GM18498 (cell line): ENCODE measurements around the gene TAS2R42.
A peak's percentile ranks its signal among the peaks of the same experiment; 100 is the strongest.

Experiments used
- ATAC-seq: cut with Tn5 transposase; IDR thresholded peaks from one replicate; pipeline ENCODE4 v1.9.1; 2021; ENCODE audit warnings: mild to moderate bottlenecking, moderate library complexity; ENCODE audit not compliant: unreplicated experiment

Gene TAS2R42

GRCh38 chr12:11186837-11187236 lies at the start of gene TAS2R42:
TAS2R42 (minus strand) TSS chr12:11186937; CDS start chr12:11186937, 0 bp downstream.
- no peak for ATAC-seq

- ATAC-seq = no peak
Measured at GRCh38 chr12:11233532-11233931, 46.8 kb upstream of the TAS2R42 start.

- ATAC-seq = peak; percentile 79
Measured at GRCh38 chr12:11228296-11228879, 41.7 kb upstream of the TAS2R42 start.

DNA sequence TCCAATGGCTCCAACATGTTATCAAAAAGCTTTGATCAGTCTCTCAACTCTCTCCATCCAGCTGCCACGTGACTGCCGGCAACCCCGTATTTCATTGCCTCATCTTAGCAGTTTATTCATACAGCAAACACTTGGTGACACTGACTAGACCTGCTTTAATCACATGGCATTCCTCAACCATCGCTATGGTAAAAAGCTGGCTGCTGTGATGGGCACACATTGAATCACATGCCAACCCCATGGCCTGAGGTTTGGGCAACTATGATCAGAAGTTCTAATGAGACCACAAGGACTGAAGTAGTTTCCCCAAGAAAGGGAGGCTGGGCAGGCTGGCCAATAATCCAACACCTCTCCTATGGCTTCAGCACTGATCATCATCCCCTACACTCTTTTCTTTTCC lies 40.6 kb upstream of the TAS2R42 start:
- ATAC-seq = no peak

DNA sequence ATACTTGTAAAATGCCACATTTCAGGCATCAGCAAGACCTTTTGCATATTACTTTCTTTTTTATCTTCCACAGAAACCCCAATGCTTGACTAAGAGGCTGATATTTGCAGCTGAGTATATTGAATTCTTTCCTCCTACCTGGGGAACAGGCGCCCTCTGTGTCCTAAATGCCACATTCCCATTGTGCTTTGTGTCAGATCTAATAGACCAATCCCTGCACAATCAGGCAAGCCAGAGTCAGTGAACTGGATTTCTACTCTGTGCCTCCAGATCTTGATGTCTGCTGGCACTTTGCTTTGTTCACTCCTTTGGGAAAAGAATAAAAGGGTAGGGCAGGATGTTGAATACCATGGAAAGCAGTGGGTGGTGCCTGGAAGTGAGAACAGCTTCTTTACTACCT lies 22.4 kb upstream of the TAS2R42 start:
- ATAC-seq = no peak

GRCh38 chr12:11204173-11204572 lies 17.4 kb upstream of the TAS2R42 start:
- no peak for ATAC-seq

- ATAC-seq = no peak
Measured at GRCh38 chr12:11202811-11203210, 16.1 kb upstream of the TAS2R42 start.

- no peak for ATAC-seq
Measured at GRCh38 chr12:11183011-11183410, 3.7 kb downstream of the TAS2R42 start.

DNA sequence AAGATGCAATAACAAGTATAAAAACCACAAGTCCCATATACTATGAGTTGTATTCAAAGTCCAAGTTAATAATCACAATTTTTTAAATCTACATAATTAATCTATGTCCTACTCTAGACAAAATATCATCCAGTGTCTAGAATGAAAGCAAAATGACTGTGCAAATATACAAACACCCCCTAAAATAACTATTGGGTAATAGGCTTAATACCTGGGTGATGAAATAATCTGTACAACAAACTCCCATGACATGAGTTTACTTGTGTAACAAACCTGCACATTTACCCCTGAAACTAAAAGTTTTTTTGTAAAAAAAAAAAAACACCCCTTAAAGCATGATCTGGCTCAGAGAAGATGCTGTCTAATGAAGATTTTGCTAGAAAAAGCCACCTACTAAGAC lies 4.2 kb downstream of the TAS2R42 start:
- ATAC-seq = no peak

- no peak for ATAC-seq
Measured at GRCh38 chr12:11178250-11178649, 8.5 kb downstream of the TAS2R42 start.

DNA sequence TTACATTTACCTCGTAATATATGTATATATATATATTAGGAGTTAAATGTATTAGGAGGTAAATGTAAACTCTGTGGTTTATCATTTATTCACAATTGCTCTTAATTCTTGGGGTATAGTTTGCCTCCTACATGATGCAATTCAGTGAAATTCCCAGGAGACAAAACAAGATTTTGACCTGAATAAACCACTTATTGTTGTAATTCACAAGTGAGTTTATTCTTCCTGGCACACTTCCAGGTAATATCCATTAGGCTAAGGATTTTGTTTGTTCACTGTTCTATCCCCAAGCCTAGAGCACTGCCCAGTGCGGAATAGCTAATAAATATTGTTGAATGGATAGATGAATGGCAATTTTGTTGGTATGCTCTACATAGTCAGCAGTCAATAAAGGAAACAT lies 12.7 kb downstream of the TAS2R42 start:
- no peak for ATAC-seq

DNA sequence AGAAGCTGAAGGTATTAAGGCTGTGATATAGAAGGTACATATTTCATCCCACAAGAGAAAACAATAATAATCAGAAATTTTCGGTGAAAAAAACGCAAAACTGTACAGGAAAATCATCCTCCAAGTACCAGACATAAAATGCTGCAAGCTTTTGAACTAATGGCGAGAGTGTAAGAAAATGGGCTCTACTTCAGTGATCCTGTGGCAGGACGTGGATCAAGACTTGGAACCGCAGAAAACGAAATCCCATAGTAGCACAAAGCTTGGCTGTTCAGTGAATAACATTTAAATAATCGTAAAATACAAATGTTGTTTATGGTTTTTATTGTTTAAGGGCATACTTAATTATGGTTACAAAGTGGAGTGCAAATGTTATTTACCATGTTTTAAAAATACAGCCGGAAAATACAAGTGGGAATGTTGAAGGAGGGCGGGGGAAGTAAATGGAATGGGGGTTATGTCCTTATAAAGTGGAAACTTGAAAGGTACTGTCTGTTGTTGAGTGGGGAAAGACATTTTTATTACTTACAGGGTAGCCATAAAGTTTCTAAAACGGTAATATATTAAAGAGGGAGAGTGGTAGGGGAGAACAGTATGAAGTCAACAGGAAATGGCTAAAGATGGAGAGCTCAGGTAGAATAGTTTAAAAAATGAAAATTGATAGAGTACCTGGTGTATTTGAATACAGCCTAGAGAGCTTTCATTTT lies 14.6 kb downstream of the TAS2R42 start:
- ATAC-seq = no peak

GRCh38 chr12:11171145-11171968 lies 15.4 kb downstream of the TAS2R42 start, which contains the start of gene SMIM10L1:
SMIM10L1 (plus strand) TSS chr12:11171194; CDS start chr12:11171357, 163 bp downstream.
- ATAC-seq = peak; percentile 97

DNA sequence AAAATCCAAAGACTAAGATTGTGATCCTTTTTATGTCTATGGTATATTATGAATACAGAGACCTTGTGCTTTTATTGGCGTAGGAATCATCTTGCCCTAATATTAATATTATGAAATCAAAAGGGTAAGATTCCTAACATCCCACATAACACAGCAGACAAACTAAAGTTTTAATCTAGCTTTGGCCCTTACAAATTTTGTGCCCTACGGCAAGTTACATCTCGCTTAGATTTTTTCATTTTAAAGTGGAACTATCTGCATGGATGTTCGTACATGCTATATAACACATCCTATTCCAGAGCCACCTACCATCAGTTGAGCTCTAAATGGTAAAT lies 16.0 kb downstream of the TAS2R42 start:
- no peak for ATAC-seq

GRCh38 chr12:11166300-11166699 lies 20.4 kb downstream of the TAS2R42 start:
- ATAC-seq = no peak

- no peak for ATAC-seq
Measured at GRCh38 chr12:11164384-11164783, 22.4 kb downstream of the TAS2R42 start.

GRCh38 chr12:11162502-11162901 lies 24.2 kb downstream of the TAS2R42 start:
- no peak for ATAC-seq

DNA sequence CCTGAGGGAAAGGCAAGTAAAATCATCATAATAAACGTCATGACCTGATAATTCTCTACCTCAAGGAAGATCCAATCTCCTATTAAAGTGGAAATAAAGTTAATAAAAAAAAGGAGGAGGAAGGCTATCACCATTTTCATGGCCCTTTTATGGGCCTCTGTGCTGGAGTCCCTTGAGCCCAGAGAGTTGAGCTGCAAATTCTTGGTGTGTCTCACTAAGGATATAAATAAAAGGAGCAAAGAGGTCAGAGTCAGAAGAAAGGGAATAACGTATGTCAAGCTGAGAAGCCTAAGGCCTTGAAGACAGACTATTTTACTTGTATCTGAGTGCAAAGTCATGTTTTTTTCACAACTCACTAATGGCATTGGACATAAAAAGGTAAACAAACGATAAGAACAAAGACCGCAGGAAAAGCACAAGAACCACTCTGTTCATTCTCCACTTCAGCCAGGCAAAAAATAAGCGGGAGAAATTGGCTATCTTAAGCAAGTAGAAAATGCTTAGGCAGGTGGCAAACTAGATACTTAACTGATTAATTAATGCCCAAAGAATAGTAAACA lies 27.8 kb downstream of the TAS2R42 start:
- no peak for ATAC-seq

GRCh38 chr12:11154400-11154925 lies 32.3 kb downstream of the TAS2R42 start:
- ATAC-seq = no peak

DNA sequence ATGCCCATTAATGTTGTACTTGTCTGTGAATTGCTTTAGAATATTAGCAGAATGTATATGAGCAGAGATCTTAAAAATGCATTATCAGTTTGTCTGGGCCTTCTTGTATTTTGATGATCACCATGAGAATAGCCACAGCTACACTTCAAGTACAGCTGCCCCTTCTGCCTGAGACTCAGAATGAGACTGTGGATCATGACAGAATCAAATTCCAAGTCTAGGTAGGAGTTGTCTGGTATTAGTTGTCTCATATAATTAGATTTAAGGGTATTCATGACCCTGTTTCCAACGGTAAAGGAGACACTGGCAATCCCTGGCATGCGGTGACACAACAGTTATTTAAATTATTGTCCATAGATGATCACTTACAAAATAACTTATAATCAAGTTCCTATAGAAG lies 34.0 kb downstream of the TAS2R42 start:
- ATAC-seq = no peak

GRCh38 chr12:11150832-11151231 lies 35.9 kb downstream of the TAS2R42 start:
- ATAC-seq = peak; percentile 69
